CD14-positive monocyte (primary cell): ENCODE data around the gene SARS1. TPM values are rescaled to one million over a fixed set of nuclear protein-coding genes. Genes with fewer than 3 reads are reported as not detected.

ENCODE experiments used
- DNase-seq, 3 donors: peaks; one replicate each; pipeline ENCODE4 v3.0.0-alpha.2; 2011 to 2022
- H2AFZ ChIP-seq: 2 replicates; pipeline ENCODE4 v1.6.0; 2012; ENCODE audit warnings: mild to moderate bottlenecking, low read depth, low read length, inconsistent platforms; ENCODE audit not compliant: insufficient read depth, poor library complexity, severe bottlenecking
- H3K27ac ChIP-seq, 2 donors: 1 replicate in 1 of 2; 2 replicates in 1 of 2; pipeline ENCODE4 v1.5.1; 2012 to 2013; ENCODE audit warnings: low read length in 2 of 2, control low read depth in 1 of 2, inconsistent platforms in 1 of 2, low read depth in 1 of 2, mild to moderate bottlenecking in 1 of 2
- H3K27me3 ChIP-seq, 2 donors: one replicate each; pipeline versions ENCODE4 v1.6.0 to v1.6.1; 2011 to 2013; ENCODE audit warnings: low read length in 2 of 2; ENCODE audit not compliant: control insufficient read depth in 2 of 2, insufficient read depth in 2 of 2
- H3K36me3 ChIP-seq, 2 donors: replicated peaks in 1 of 2; 1 replicate in 1 of 2; 2 replicates in 1 of 2; pipeline versions ENCODE4 v1.5.1 to v1.6.1; 2012 to 2013; ENCODE audit warnings: low read length in 2 of 2, control low read depth in 1 of 2, inconsistent platforms in 1 of 2, mild to moderate bottlenecking in 1 of 2; ENCODE audit not compliant: insufficient read depth in 2 of 2, control insufficient read depth in 1 of 2
- H3K4me1 ChIP-seq, 2 donors: 1 replicate in 1 of 2; 2 replicates in 1 of 2; pipeline versions ENCODE4 v1.5.1 to v1.6.1; 2012 to 2013; ENCODE audit warnings: low read length in 2 of 2, control low read depth in 1 of 2, inconsistent platforms in 1 of 2, mild to moderate bottlenecking in 1 of 2, moderate library complexity in 1 of 2; ENCODE audit not compliant: insufficient read depth in 2 of 2, control insufficient read depth in 1 of 2
- H3K4me2 ChIP-seq: replicated peaks from 2 replicates; pipeline ENCODE3; 2012; ENCODE audit warnings: low read length, moderate library complexity, mild to moderate bottlenecking; ENCODE audit not compliant: poor library complexity, severe bottlenecking; ENCODE audit errors: extremely low read depth
- H3K4me3 ChIP-seq, 3 experiments: fragments of 200-600 bp in 1 of 3; sonication (generic) in 1 of 3; replicated peaks in 1 of 3; 1 replicate in 2 of 3; 2 replicates in 1 of 3; pipeline ENCODE4 v1.5.1; 2011 to 2013; ENCODE audit warnings: low read length in 3 of 3, mild to moderate bottlenecking in 3 of 3, control low read depth in 2 of 3, low read depth in 2 of 3, inconsistent platforms in 1 of 3, moderate library complexity in 1 of 3
- H3K79me2 ChIP-seq: 2 replicates; pipeline ENCODE4 v1.6.0; 2012; ENCODE audit warnings: mild to moderate bottlenecking, control low read depth, inconsistent platforms, low read length, moderate library complexity; ENCODE audit not compliant: insufficient read depth
- H3K9ac ChIP-seq: 2 replicates; pipeline ENCODE4 v1.6.0; 2017; ENCODE audit warnings: low read length, mild to moderate bottlenecking; ENCODE audit not compliant: insufficient read depth, poor library complexity, severe bottlenecking
- H3K9me3 ChIP-seq, 2 donors: replicated peaks in 1 of 2; 1 replicate in 1 of 2; 2 replicates in 1 of 2; pipeline versions ENCODE4 v1.5.1 to v1.6.1; 2012 to 2013; ENCODE audit warnings: low read length in 2 of 2, control low read depth in 1 of 2; ENCODE audit not compliant: control insufficient read depth in 1 of 2, insufficient read depth in 1 of 2
- H4K20me1 ChIP-seq: 2 replicates; pipeline ENCODE4 v1.6.0; 2012; ENCODE audit warnings: mild to moderate bottlenecking, low read length, control low read depth, moderate library complexity; ENCODE audit not compliant: insufficient read depth
- H3K27ac Mint-ChIP-seq, 7 donors: one replicate each; pipeline ENCODE4 v1.8.0; 2020; ENCODE audit warnings: mild to moderate bottlenecking in 7 of 7, mixed read lengths in 7 of 7, moderate library complexity in 6 of 7, inconsistent platforms in 2 of 7
- H3K27me3 Mint-ChIP-seq, 3 donors: one replicate each; pipeline ENCODE4 v1.8.0; 2021 to 2022; ENCODE audit warnings: low read depth in 3 of 3, mild to moderate bottlenecking in 3 of 3, mixed read lengths in 3 of 3, moderate library complexity in 3 of 3, inconsistent platforms in 1 of 3
- H3K36me3 Mint-ChIP-seq, 2 donors: one replicate each; pipeline ENCODE4 v1.8.0; 2020; ENCODE audit warnings: mixed read lengths in 2 of 2, inconsistent platforms in 1 of 2, mild to moderate bottlenecking in 1 of 2
- H3K4me1 Mint-ChIP-seq: one replicate; pipeline ENCODE4 v1.8.0; 2020; ENCODE audit warnings: mild to moderate bottlenecking, mixed read lengths
- H3K4me3 Mint-ChIP-seq, 2 donors: one replicate each; pipeline ENCODE4 v1.8.0; 2020; ENCODE audit warnings: mild to moderate bottlenecking in 2 of 2, mixed read lengths in 2 of 2, moderate library complexity in 1 of 2
- H3K9me3 Mint-ChIP-seq, 7 donors: one replicate each; pipeline ENCODE4 v1.8.0; 2020 to 2022; ENCODE audit warnings: mixed read lengths in 7 of 7, mild to moderate bottlenecking in 6 of 7, moderate library complexity in 6 of 7, inconsistent platforms in 2 of 7
- WGBS: methylation state at CpG from one replicate; pipeline ENCODE4 v1.1.5; 2013; ENCODE audit warnings: missing lambda C conversion rate; ENCODE audit not compliant: insufficient coverage; 5-methylcytosine and 5-hydroxymethylcytosine counted together
- intact Hi-C, 2 donors: fragments of 100-400 bp; cut with micrococcal nuclease; formaldehyde crosslinking; loops; one replicate each; pipeline versions ENCODE4 v1.15.0 to v1.15.1; 2023
- polyA plus RNA-seq, 3 donors: library from polyadenylated mRNA; depleted of rRNA in 1 of 3; unstranded in 2 of 3; stranded (reverse) in 1 of 3; fragments of 300-500 nt in 2 of 3; fragments of >200 nt in 1 of 3; fragmentation: Illumina TruSeq in 2 of 3; gene quantifications; 1 replicate in 2 of 3; 2 replicates in 1 of 3; pipeline ENCODE4 v1.2.3, GENCODE V29; 2012 to 2021
- TF ChIP-seq, protein P1 (sequence below): fragments of 200-600 bp; IDR thresholded peaks from one replicate; pipeline ENCODE4 v1.8.0; 2022; ENCODE audit warnings: antibody characterized with exemption, mild to moderate bottlenecking

SARS1 gene
- polyA plus RNA-seq, 3 donors: 70.1 to 107 (median 99.1) TPM

- no peak overlapping the region for H3K9ac ChIP-seq
- 90% methylated on average over 4 of the region's 4 CpGs for WGBS
- H3K4me2 ChIP-seq: no peak overlapping the region
- TF ChIP-seq, protein P1, sequence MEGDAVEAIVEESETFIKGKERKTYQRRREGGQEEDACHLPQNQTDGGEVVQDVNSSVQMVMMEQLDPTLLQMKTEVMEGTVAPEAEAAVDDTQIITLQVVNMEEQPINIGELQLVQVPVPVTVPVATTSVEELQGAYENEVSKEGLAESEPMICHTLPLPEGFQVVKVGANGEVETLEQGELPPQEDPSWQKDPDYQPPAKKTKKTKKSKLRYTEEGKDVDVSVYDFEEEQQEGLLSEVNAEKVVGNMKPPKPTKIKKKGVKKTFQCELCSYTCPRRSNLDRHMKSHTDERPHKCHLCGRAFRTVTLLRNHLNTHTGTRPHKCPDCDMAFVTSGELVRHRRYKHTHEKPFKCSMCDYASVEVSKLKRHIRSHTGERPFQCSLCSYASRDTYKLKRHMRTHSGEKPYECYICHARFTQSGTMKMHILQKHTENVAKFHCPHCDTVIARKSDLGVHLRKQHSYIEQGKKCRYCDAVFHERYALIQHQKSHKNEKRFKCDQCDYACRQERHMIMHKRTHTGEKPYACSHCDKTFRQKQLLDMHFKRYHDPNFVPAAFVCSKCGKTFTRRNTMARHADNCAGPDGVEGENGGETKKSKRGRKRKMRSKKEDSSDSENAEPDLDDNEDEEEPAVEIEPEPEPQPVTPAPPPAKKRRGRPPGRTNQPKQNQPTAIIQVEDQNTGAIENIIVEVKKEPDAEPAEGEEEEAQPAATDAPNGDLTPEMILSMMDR: no peak
- no peaks in the 10 kb centered on the region for H3K36me3 ChIP-seq
- no peaks in the 10 kb centered on the region for H3K79me2 ChIP-seq
- H3K4me1 Mint-ChIP-seq: peaks cover 6% of the 10 kb centered on the region
- H3K9me3 ChIP-seq: no peaks in the 10 kb centered on the region
- H3K4me3 Mint-ChIP-seq: no peak overlapping the region
- no peak overlapping the region for H3K4me3 ChIP-seq
- DNase-seq: no peak
- H3K27me3 Mint-ChIP-seq: peaks cover under 1 to 8% (median 7%) of the 10 kb centered on the region in 3 donors
- peaks cover 5 to 7% of the 10 kb centered on the region in 2 donors for H3K4me1 ChIP-seq
- H3K9me3 Mint-ChIP-seq: peaks cover 0 to 3% (median 0%) of the 10 kb centered on the region in 7 donors
- no peak overlapping the region for H3K27ac ChIP-seq
- H3K27ac Mint-ChIP-seq: no peak overlapping the region
- no peak overlapping the region for H2AFZ ChIP-seq
- H3K27me3 ChIP-seq: no peaks in the 10 kb centered on the region
- intact Hi-C loops: loop anchor here in 1 of 2 donors (5.0 kb wide), 1 partner anchor 37 kb away; no protein-coding TSS in a partner anchor
- H4K20me1 ChIP-seq: no peaks in the 10 kb centered on the region
- no peaks in the 10 kb centered on the region for H3K36me3 Mint-ChIP-seq
Measured at GRCh38 chr1:109265016-109265415, 51.3 kb downstream of the SARS1 start.

- Mint-ChIP-seq H3K9me3 (peaks cover 0 to 3% (median 0%) of the 10 kb centered on the region in 7 donors), H3K4me1 (peaks cover 6% of the 10 kb centered on the region), H3K27me3 (peaks cover 1 to 8% (median 7%) of the 10 kb centered on the region in 3 donors), H3K27ac (no peak overlapping the region), H3K36me3 (no peaks in the 10 kb centered on the region), H3K4me3 (no peak overlapping the region)
- H3K9me3 ChIP-seq: no peaks in the 10 kb centered on the region
- no peak overlapping the region for H2AFZ ChIP-seq
- no peak overlapping the region for H3K9ac ChIP-seq
- DNase-seq: no peak
- no peaks in the 10 kb centered on the region for H3K36me3 ChIP-seq
- H3K4me1 ChIP-seq: peaks cover 5 to 7% of the 10 kb centered on the region in 2 donors
- intact Hi-C loops: loop anchor here in 1 of 2 donors (5.0 kb wide), 1 partner anchor 36 kb away; no protein-coding TSS in a partner anchor
- H3K4me3 ChIP-seq: no peak overlapping the region
- H3K27me3 ChIP-seq: no peaks in the 10 kb centered on the region
- 93% methylated on average over 10 of the region's 13 CpGs for WGBS
- H3K79me2 ChIP-seq: no peaks in the 10 kb centered on the region
- H3K27ac ChIP-seq: no peak overlapping the region
- no peak overlapping the region for H3K4me2 ChIP-seq
- no peaks in the 10 kb centered on the region for H4K20me1 ChIP-seq
- TF ChIP-seq, protein P1: no peak
Measured at GRCh38 chr1:109265741-109266330, 52.1 kb downstream of the SARS1 start.
